NT2/D1 (cell line): ENCODE data around the gene CNOT4.

Source experiments
- DNase-seq: peaks from one replicate; pipeline ENCODE4 v3.0.0-alpha.2; 2011; ENCODE audit warnings: low read depth, low spot score
- H3K27me3 ChIP-seq: 2 replicates; pipeline ENCODE4 v1.6.0; 2011; ENCODE audit warnings: mild to moderate bottlenecking; ENCODE audit not compliant: insufficient read length, insufficient read depth
- H3K36me3 ChIP-seq: 2 replicates; pipeline ENCODE4 v1.6.1; 2011; ENCODE audit warnings: mild to moderate bottlenecking, low read length, mixed read lengths; ENCODE audit not compliant: insufficient read depth, insufficient read length
- H3K4me1 ChIP-seq: 2 replicates; pipeline ENCODE4 v1.5.1; 2011; ENCODE audit not compliant: insufficient read depth, insufficient read length
- H3K4me3 ChIP-seq: 2 replicates; pipeline ENCODE4 v1.5.1; 2011; ENCODE audit warnings: low read depth; ENCODE audit not compliant: insufficient read length
- H3K9ac ChIP-seq: 2 replicates; pipeline ENCODE4 v1.6.0; 2011; ENCODE audit warnings: low read depth; ENCODE audit not compliant: insufficient read length
- H3K9me3 ChIP-seq: 2 replicates; pipeline ENCODE4 v1.5.1; 2011; ENCODE audit warnings: mild to moderate bottlenecking, low read length; ENCODE audit not compliant: insufficient read depth
- SUZ12 ChIP-seq: IDR thresholded peaks from 2 replicates; pipeline ENCODE4 v1.6.1; 2011; ENCODE audit not compliant: insufficient read length, insufficient read depth; ENCODE audit errors: extremely low read depth
- YY1 ChIP-seq: IDR thresholded peaks from 2 replicates; pipeline ENCODE4 v1.6.1; 2011; ENCODE audit not compliant: insufficient read length, insufficient read depth
- ZNF274 ChIP-seq: IDR thresholded peaks from 2 replicates; pipeline ENCODE4 v1.6.1; 2011; ENCODE audit warnings: mild to moderate bottlenecking, low read depth, low read length

The CNOT4 gene

GRCh38 chr7:135334830-135335543, 174.9 kb downstream of the CNOT4 start:
- no peak for DNase-seq
- no peaks in the 10 kb centered on the region for H3K36me3 ChIP-seq
- no peaks in the 10 kb centered on the region for H3K27me3 ChIP-seq
- peaks cover 3% of the 10 kb centered on the region for H3K4me1 ChIP-seq
- no peak for TF ChIP-seq SUZ12
- no peak for TF ChIP-seq ZNF274
- no peak for TF ChIP-seq YY1
- no peaks in the 10 kb centered on the region for H3K9me3 ChIP-seq
- no peak overlapping the region for H3K4me3 ChIP-seq
- no peak overlapping the region for H3K9ac ChIP-seq

GRCh38 chr7:135333946-135334345, 176.0 kb downstream of the CNOT4 start:
- Histone ChIP-seq H3K36me3 (no peaks in the 10 kb centered on the region), H3K4me3 (no peak overlapping the region), H3K9ac (no peak overlapping the region), H3K9me3 (no peaks in the 10 kb centered on the region), H3K27me3 (no peaks in the 10 kb centered on the region), H3K4me1 (peaks cover 3% of the 10 kb centered on the region)
- DNase-seq = no peak
- TF ChIP-seq YY1 (no peak), ZNF274 (no peak), SUZ12 (no peak)

DNA sequence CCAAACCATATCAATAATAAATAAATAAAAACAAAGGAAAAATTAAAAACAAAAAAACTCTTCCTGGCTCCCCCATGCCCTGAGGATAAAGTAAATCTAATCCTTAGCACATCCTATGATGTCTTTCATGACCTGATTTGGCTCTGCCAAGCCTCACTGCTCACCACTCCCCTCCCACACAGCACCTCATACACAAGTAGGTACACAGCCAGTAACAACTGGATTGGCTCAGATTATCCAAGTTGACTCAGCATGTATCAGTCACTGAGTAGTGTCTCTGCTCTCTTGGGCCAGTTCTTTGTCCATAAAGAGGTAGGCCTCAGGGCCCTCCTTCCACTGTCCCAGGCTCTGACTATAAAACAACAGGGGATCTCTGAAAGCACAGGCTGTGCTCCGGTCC, 176.7 kb downstream of the CNOT4 start:
- H3K9ac ChIP-seq = no peak overlapping the region
- DNase-seq = no peak
- no peak for TF ChIP-seq ZNF274
- no peak for TF ChIP-seq YY1
- no peak for TF ChIP-seq SUZ12
- no peaks in the 10 kb centered on the region for H3K36me3 ChIP-seq
- no peaks in the 10 kb centered on the region for H3K27me3 ChIP-seq
- H3K4me3 ChIP-seq = no peak overlapping the region
- peaks cover 3% of the 10 kb centered on the region for H3K4me1 ChIP-seq
- no peaks in the 10 kb centered on the region for H3K9me3 ChIP-seq

DNA sequence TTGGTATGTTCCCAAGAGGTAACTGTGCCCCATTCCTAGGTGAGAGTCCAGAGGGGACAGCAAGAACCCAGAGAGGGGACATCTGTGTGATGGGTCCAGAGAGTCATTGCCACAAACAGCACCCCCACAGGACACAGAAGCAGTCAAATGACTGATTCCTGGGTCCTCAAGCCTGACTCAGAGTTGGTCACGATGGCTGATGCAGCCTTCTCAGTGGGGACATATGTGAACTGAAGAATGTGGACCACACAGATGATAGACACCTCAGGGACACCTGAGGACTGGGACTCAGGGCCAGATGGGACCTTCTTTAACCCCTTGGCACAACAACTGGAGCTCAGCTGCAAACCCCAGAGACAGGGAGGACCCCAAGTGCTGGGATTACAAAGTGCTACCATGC, 179.8 kb downstream of the CNOT4 start:
- TF ChIP-seq ZNF274 (no peak), SUZ12 (no peak), YY1 (no peak)
- Histone ChIP-seq H3K9me3 (no peaks in the 10 kb centered on the region), H3K9ac (no peak overlapping the region), H3K27me3 (no peaks in the 10 kb centered on the region), H3K4me1 (no peaks in the 10 kb centered on the region), H3K36me3 (no peaks in the 10 kb centered on the region), H3K4me3 (no peak overlapping the region)
- DNase-seq = no peak

DNA sequence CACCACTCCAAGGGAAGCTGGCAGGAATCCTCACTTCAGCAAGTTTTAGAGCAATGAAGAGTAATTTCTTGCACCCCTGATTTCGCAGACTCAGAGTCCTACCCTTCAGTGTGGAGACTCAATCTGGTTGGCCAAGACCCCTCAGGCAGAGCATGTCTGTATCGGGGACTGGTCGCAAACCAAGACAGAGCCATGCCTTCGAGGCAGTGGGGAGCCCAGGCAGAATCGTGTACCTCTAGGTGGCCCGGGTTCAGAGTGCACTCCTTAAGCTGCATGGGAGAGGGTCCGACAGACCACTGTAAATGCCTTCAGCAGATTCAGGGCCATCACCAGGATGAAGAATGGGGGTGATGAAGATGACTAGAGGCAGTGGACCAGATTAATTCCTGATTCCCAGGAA, 181.4 kb downstream of the CNOT4 start:
- no peak for DNase-seq
- Histone ChIP-seq H3K27me3 (no peaks in the 10 kb centered on the region), H3K4me1 (no peaks in the 10 kb centered on the region), H3K36me3 (no peaks in the 10 kb centered on the region), H3K4me3 (no peak overlapping the region), H3K9me3 (peaks cover 14% of the 10 kb centered on the region; the same call in 1 of the 2 replicates), H3K9ac (no peak overlapping the region)
- no peak for TF ChIP-seq SUZ12

GRCh38 chr7:135328053-135328452, 181.8 kb downstream of the CNOT4 start:
- Histone ChIP-seq H3K4me3 (no peak overlapping the region), H3K4me1 (no peaks in the 10 kb centered on the region), H3K9me3 (peaks cover 18% of the 10 kb centered on the region; the same call in 1 of the 2 replicates), H3K9ac (no peak overlapping the region), H3K36me3 (no peaks in the 10 kb centered on the region), H3K27me3 (no peaks in the 10 kb centered on the region)
- TF ChIP-seq ZNF274 (no peak), YY1 (no peak), SUZ12 (no peak)
- no peak for DNase-seq

DNA sequence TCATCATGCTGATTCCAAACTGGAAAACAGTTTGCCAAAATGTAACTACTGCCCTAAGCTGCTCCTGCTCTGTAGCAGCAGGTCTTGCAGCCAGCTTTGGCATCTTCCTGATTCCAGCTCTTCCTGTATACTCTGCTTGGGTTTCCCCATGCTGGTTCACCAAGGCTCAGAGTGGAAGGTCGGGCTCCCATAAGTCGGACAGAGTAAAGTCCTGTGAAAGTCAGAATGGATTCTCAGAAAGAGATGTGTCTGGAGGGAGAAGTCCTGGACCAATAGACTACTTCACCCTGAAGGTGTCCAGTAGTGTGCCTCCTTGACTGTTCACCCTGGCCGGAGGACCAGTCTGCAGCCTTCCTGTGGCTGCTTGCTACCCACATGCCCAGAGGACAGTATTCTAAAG, 182.4 kb downstream of the CNOT4 start:
- no peaks in the 10 kb centered on the region for H3K36me3 ChIP-seq
- peaks cover 21% of the 10 kb centered on the region; the same call in 1 of the 2 replicates for H3K9me3 ChIP-seq
- TF ChIP-seq SUZ12 (no peak), ZNF274 (no peak), YY1 (no peak)
- DNase-seq = no peak
- H3K4me3 ChIP-seq = no peak overlapping the region
- no peaks in the 10 kb centered on the region for H3K4me1 ChIP-seq
- no peak overlapping the region for H3K9ac ChIP-seq
- H3K27me3 ChIP-seq = no peaks in the 10 kb centered on the region
